Loucy (cell line): ENCODE results near the gene MMP3.

Source experiments
- H2AFZ ChIP-seq: fragments of 200-600 bp; sonication (generic); 2 replicates; pipeline ENCODE4 v1.6.0; 2016; ENCODE audit warnings: antibody characterized with exemption, mild to moderate bottlenecking, low read length, moderate library complexity
- H3F3A ChIP-seq: fragments of 200-600 bp; 2 replicates; pipeline ENCODE4 v1.6.0; 2016; ENCODE audit warnings: antibody characterized with exemption, low read depth, mild to moderate bottlenecking
- H3K27me3 ChIP-seq: fragments of 200-600 bp; sonication (generic); 2 replicates; pipeline ENCODE4 v1.6.1; 2014; ENCODE audit warnings: low read length, mild to moderate bottlenecking; ENCODE audit not compliant: insufficient read depth, poor library complexity, severe bottlenecking
- H3K36me3 ChIP-seq: fragments of 200-600 bp; sonication (generic); 2 replicates; pipeline ENCODE4 v1.6.1; 2016; ENCODE audit warnings: low read length; ENCODE audit not compliant: insufficient read depth
- H3K4me1 ChIP-seq: fragments of 200-600 bp; sonication (generic); 2 replicates; pipeline ENCODE4 v1.5.1; 2014; ENCODE audit warnings: low read length, mild to moderate bottlenecking; ENCODE audit not compliant: insufficient read depth, poor library complexity, severe bottlenecking
- H3K4me2 ChIP-seq: fragments of 200-600 bp; sonication (generic); 2 replicates; pipeline ENCODE4 v1.6.0; 2014; ENCODE audit warnings: antibody characterized with exemption, low read length, low read depth, mild to moderate bottlenecking; ENCODE audit not compliant: poor library complexity, severe bottlenecking
- H3K4me3 ChIP-seq: fragments of 200-600 bp; sonication (generic); 2 replicates; pipeline ENCODE4 v1.5.1; 2014; ENCODE audit warnings: low read length, mild to moderate bottlenecking, mixed read lengths; ENCODE audit not compliant: poor library complexity, severe bottlenecking
- H3K79me2 ChIP-seq: fragments of 200-600 bp; sonication (generic); 2 replicates; pipeline ENCODE4 v1.6.1; 2014; ENCODE audit warnings: low read length; ENCODE audit not compliant: insufficient read depth
- H3K9ac ChIP-seq: fragments of 200-600 bp; sonication (generic); 2 replicates; pipeline ENCODE4 v1.6.0; 2014; ENCODE audit warnings: mild to moderate bottlenecking, low read depth, low read length, moderate library complexity; ENCODE audit not compliant: poor library complexity, severe bottlenecking
- H3K9me2 ChIP-seq: fragments of 200-600 bp; sonication (generic); replicated peaks from 2 replicates; pipeline ENCODE4 v1.6.1; 2016; ENCODE audit warnings: low read depth, low read length, mixed read lengths
- H3K9me3 ChIP-seq: fragments of 200-600 bp; sonication (generic); 2 replicates; pipeline ENCODE4 v1.6.1; 2014; ENCODE audit warnings: mild to moderate bottlenecking, antibody characterized with exemption, low read length, low read depth; ENCODE audit not compliant: insufficient read depth
- H4K20me1 ChIP-seq: fragments of 200-600 bp; sonication (generic); 2 replicates; pipeline ENCODE4 v1.6.0; 2014; ENCODE audit warnings: antibody characterized with exemption, low read length, mild to moderate bottlenecking; ENCODE audit not compliant: insufficient read depth, poor library complexity, severe bottlenecking
- EZH2phosphoT487 ChIP-seq: fragments of 200-600 bp; IDR thresholded peaks from 2 replicates; pipeline ENCODE4 v1.6.1; 2018; ENCODE audit warnings: antibody characterized with exemption, mild to moderate bottlenecking, moderate library complexity, borderline replicate concordance
- TF ChIP-seq, protein P1 (sequence below): fragments of 200-600 bp; sonication (generic); conservative IDR thresholded peaks from 2 replicates; pipeline ENCODE4 v1.5.1; 2014; ENCODE audit warnings: mild to moderate bottlenecking, antibody characterized with exemption, low read length

MMP3 gene

DNA sequence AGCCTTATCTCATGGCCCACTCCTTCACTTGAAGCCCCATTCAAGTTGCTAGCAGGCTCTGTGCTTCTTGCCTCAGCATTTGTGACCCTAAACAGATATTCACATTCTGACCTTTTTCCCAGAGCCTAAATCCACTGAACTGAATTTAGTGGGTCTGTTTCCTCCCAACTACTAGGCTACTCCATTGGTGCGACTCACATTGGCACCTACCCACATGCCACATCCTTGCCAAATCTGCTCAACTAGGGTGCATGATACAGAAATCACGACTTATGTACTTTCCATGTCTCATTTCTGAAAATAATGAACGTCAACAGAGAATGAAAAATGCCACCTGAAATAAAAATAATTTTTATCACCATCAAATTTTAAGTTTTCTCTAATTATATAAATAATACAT, 39.7 kb upstream of the MMP3 start:
- Histone ChIP-seq H3K27me3 (no peaks in the 10 kb centered on the region), H3K4me3 (no peak overlapping the region), H3F3A (no peaks in the 10 kb centered on the region), H3K36me3 (no peaks in the 10 kb centered on the region), H3K79me2 (no peaks in the 10 kb centered on the region), H3K4me1 (no peaks in the 10 kb centered on the region), H2AFZ (no peak overlapping the region), H3K9me3 (no peaks in the 10 kb centered on the region), H3K4me2 (no peak overlapping the region), H4K20me1 (no peaks in the 10 kb centered on the region), H3K9ac (no peak overlapping the region), H3K9me2 (no peaks in the 10 kb centered on the region)
- TF ChIP-seq, protein P1, sequence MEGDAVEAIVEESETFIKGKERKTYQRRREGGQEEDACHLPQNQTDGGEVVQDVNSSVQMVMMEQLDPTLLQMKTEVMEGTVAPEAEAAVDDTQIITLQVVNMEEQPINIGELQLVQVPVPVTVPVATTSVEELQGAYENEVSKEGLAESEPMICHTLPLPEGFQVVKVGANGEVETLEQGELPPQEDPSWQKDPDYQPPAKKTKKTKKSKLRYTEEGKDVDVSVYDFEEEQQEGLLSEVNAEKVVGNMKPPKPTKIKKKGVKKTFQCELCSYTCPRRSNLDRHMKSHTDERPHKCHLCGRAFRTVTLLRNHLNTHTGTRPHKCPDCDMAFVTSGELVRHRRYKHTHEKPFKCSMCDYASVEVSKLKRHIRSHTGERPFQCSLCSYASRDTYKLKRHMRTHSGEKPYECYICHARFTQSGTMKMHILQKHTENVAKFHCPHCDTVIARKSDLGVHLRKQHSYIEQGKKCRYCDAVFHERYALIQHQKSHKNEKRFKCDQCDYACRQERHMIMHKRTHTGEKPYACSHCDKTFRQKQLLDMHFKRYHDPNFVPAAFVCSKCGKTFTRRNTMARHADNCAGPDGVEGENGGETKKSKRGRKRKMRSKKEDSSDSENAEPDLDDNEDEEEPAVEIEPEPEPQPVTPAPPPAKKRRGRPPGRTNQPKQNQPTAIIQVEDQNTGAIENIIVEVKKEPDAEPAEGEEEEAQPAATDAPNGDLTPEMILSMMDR = no peak
- TF ChIP-seq EZH2phosphoT487 = no peak

DNA sequence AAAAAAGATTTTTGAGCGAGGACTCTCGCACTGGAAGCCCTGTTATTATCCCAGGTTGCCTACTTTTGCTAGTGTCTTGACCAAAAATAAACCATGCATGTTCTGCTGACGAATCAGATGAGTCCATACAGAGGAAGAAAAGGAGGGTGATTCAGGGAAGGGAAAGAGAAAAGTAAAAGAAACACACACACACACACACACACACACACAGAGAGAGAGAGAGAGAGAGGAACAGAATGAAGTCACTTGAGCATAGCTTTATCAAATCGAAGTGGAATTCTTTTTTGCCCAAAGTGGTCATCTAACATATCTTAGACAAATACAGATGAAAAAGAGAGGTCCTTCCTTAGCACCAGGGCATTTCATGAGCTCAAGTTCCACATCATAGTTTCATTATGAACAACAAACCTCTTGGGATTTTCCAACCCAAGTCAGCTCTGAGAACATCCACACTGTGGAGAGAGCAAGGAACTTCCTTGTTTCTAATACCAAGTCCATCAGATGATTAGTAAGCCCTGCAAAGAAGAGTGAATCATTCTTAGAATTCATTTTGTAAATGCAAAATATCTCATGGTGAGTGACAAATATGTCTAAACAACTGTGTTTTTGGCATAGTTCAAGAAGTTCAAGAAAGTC, 39.1 kb upstream of the MMP3 start:
- H3K9ac ChIP-seq = no peak overlapping the region
- H3K9me2 ChIP-seq = no peaks in the 10 kb centered on the region
- no peaks in the 10 kb centered on the region for H3K4me1 ChIP-seq
- no peaks in the 10 kb centered on the region for H3F3A ChIP-seq
- H3K4me2 ChIP-seq = no peak overlapping the region
- TF ChIP-seq, protein P1 = no peak
- TF ChIP-seq EZH2phosphoT487 = no peak
- no peaks in the 10 kb centered on the region for H4K20me1 ChIP-seq
- no peaks in the 10 kb centered on the region for H3K27me3 ChIP-seq
- H3K4me3 ChIP-seq = no peak overlapping the region
- H2AFZ ChIP-seq = no peak overlapping the region
- H3K79me2 ChIP-seq = no peaks in the 10 kb centered on the region
- no peaks in the 10 kb centered on the region for H3K9me3 ChIP-seq
- H3K36me3 ChIP-seq = no peaks in the 10 kb centered on the region

DNA sequence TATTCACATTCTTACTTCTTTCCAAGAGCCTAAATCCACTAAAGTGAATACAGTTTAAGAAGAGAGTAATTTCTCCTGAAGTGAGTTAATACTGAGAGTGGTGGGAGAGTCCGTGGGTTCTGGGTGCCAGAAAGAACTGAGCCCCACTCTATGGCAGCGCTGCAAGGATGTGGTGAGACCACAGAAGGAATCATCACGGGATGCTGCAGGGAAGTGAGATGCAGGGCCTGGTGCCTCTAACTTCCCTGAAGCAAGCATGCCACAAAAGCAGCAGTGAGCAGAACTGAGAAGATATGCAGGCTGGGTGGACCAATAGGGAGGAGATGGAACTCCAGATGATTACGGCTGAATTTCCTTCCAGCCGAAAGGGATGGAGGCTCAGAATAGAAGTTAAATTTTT, 36.4 kb upstream of the MMP3 start:
- Histone ChIP-seq H2AFZ (no peak overlapping the region), H3K27me3 (no peaks in the 10 kb centered on the region), H3F3A (no peaks in the 10 kb centered on the region), H3K4me3 (no peak overlapping the region), H3K9me2 (no peaks in the 10 kb centered on the region), H3K79me2 (no peaks in the 10 kb centered on the region), H3K4me2 (no peak overlapping the region), H3K9ac (no peak overlapping the region), H4K20me1 (no peaks in the 10 kb centered on the region), H3K4me1 (no peaks in the 10 kb centered on the region), H3K36me3 (no peaks in the 10 kb centered on the region), H3K9me3 (no peaks in the 10 kb centered on the region)
- TF ChIP-seq, protein P1 = no peak
- TF ChIP-seq EZH2phosphoT487 = no peak
